HepG2 (cell line): Measurements from ENCODE around the gene SLC41A3. TPM values are rescaled to one million over a fixed set of nuclear protein-coding genes. Genes with fewer than 3 reads are reported as not detected.

Source experiments
- AHR ChIP-seq: IDR thresholded peaks from 2 replicates; pipeline ENCODE4 v1.6.1; 2018; ENCODE audit warnings: missing genetic modification reagents, missing compliant biosample characterization
- CC2D1A ChIP-seq: sonication (generic); formaldehyde crosslinking; IDR thresholded peaks from 2 replicates; pipeline ENCODE4 v1.8.1; 2023; ENCODE audit warnings: mild to moderate bottlenecking, missing genetic modification reagents
- CSRNP1 ChIP-seq: sonication (generic); formaldehyde crosslinking; IDR thresholded peaks from 2 replicates; pipeline ENCODE4 v1.8.1; 2023; ENCODE audit warnings: mild to moderate bottlenecking, missing genetic modification reagents
- DMAP1 ChIP-seq: IDR thresholded peaks from 2 replicates; pipeline ENCODE4 v1.6.1; 2016
- DRAP1 ChIP-seq: IDR thresholded peaks from 2 replicates; pipeline ENCODE4 v1.6.1; 2016; ENCODE audit warnings: missing genetic modification reagents, missing compliant biosample characterization
- FOSL1 ChIP-seq: sonication (generic); formaldehyde crosslinking; IDR thresholded peaks from 2 replicates; pipeline ENCODE4 v1.9.0; 2021; ENCODE audit warnings: missing genetic modification reagents, borderline replicate concordance
- HDAC2 ChIP-seq: sonication (generic); formaldehyde crosslinking; IDR thresholded peaks from 2 replicates; pipeline ENCODE4 v1.4.0; 2020; ENCODE audit warnings: missing genetic modification reagents
- HNRNPL ChIP-seq: fragments of 200-400 bp; formaldehyde crosslinking; IDR thresholded peaks from 2 replicates; pipeline ENCODE4 v1.6.1; 2017; ENCODE audit warnings: mild to moderate bottlenecking, low read depth, low read length
- KAT8 ChIP-seq: IDR thresholded peaks from 2 replicates; pipeline ENCODE4 v1.6.1; 2016; ENCODE audit warnings: missing genetic modification reagents, missing compliant biosample characterization
- MXD1 ChIP-seq: sonication (generic); formaldehyde crosslinking; IDR thresholded peaks from 2 replicates; pipeline ENCODE4 v1.4.0; 2020; ENCODE audit warnings: mild to moderate bottlenecking, missing genetic modification reagents
- NRL ChIP-seq: sonication (generic); formaldehyde crosslinking; IDR thresholded peaks from 2 replicates; pipeline ENCODE4 v1.5.0; 2020; ENCODE audit warnings: missing genetic modification reagents, mild to moderate bottlenecking, moderate library complexity, borderline replicate concordance
- PAF1 ChIP-seq: IDR thresholded peaks from 2 replicates; pipeline ENCODE4 v1.6.1; 2016; ENCODE audit warnings: missing genetic modification reagents, missing compliant biosample characterization
- POLR2G ChIP-seq: fragments of 200-400 bp; formaldehyde crosslinking; IDR thresholded peaks from 2 replicates; pipeline ENCODE4 v1.6.1; 2018; ENCODE audit warnings: mild to moderate bottlenecking, low read depth, low read length, moderate library complexity
- RFXAP ChIP-seq: sonication (generic); formaldehyde crosslinking; IDR thresholded peaks from 2 replicates; pipeline ENCODE4 v1.4.0; 2020; ENCODE audit warnings: missing genetic modification reagents, borderline replicate concordance
- RXRB ChIP-seq: IDR thresholded peaks from 2 replicates; pipeline ENCODE4 v1.6.1; 2016; ENCODE audit warnings: borderline replicate concordance, missing genetic modification reagents, missing compliant biosample characterization
- SALL1 ChIP-seq: sonication (generic); formaldehyde crosslinking; IDR thresholded peaks from 2 replicates; pipeline ENCODE4 v1.8.0; 2022; ENCODE audit warnings: mild to moderate bottlenecking, missing genetic modification reagents
- TFAP4 ChIP-seq: sonication (generic); IDR thresholded peaks from 2 replicates; pipeline ENCODE4 v1.6.1; 2016; ENCODE audit warnings: low read depth, borderline replicate concordance
- ZBTB7B ChIP-seq: sonication (generic); formaldehyde crosslinking; IDR thresholded peaks from 2 replicates; pipeline ENCODE4 v1.4.0; 2020; ENCODE audit warnings: missing genetic modification reagents
- ZFX ChIP-seq: sonication (generic); formaldehyde crosslinking; IDR thresholded peaks from 2 replicates; pipeline ENCODE4 v1.4.0; 2020; ENCODE audit warnings: mild to moderate bottlenecking, low read depth, missing genetic modification reagents, moderate library complexity
- ZNF609 ChIP-seq: sonication (generic); formaldehyde crosslinking; IDR thresholded peaks from 2 replicates; pipeline ENCODE4 v1.4.0; 2020; ENCODE audit warnings: mild to moderate bottlenecking, missing genetic modification reagents, borderline replicate concordance
- ZNF614 ChIP-seq: IDR thresholded peaks from 2 replicates; pipeline ENCODE4 v1.6.1; 2018; ENCODE audit warnings: missing biosample characterization, missing genetic modification reagents, inconsistent platforms, borderline replicate concordance
- polyA plus RNA-seq, 8 experiments: library from polyadenylated mRNA; depleted of rRNA in 3 of 8; stranded (reverse) in 7 of 8; unstranded in 1 of 8; fragments of >200 nt; fragmentation: Illumina TruSeq in 4 of 8; extraction: Trizol in 4 of 8; gene quantifications; 2 replicates each; pipeline versions ENCODE4 v1.2.1 to v1.2.3, GENCODE V29; 2011 to 2016; ENCODE audit warnings: low read depth in 4 of 8, missing spikeins in 1 of 8, mixed read lengths in 1 of 8; ENCODE audit not compliant: insufficient read depth in 1 of 8
- total RNA-seq, 5 experiments: library from RNA; depleted of rRNA; stranded (reverse); fragments of >200 nt; fragmentation: Illumina TruSeq; extraction: Trizol; gene quantifications; 2 replicates each; pipeline ENCODE4 v1.2.3, GENCODE V29; 2016; ENCODE audit warnings: low read depth in 1 of 5

SLC41A3 gene
- total and polyA plus RNA-seq, 2 of the 13 experiments (the other 11 are each of a cell fraction or from before 2014, with no cell fraction given) = 26.0 to 71.1 TPM

GRCh38 chr3:126056681-126057500 is 27.0 kb downstream of the SLC41A3 start (continued):
- 0 out of 2 replicates have a peak, but pooled peaks have one; percentile 30 for TF ChIP-seq ZNF609 (CRISPR knock-in tag)
- peak; percentile 64; the same call in 1 of the 2 replicates for TF ChIP-seq CSRNP1
- 0 out of 2 replicates have a peak, but pooled peaks have one; percentile 64 for TF ChIP-seq MXD1 (CRISPR knock-in tag)
- no peak; the same call in 1 of the 2 replicates for TF ChIP-seq ZBTB7B (CRISPR knock-in tag)
- TF ChIP-seq POLR2G = peak; percentile 30; the same call in 1 of the 2 replicates
- TF ChIP-seq ZNF614 (CRISPR knock-in tag) = 0 out of 2 replicates have a peak, but pooled peaks have one; percentile 31
- TF ChIP-seq DMAP1 (CRISPR knock-in tag) = no peak
- TF ChIP-seq RFXAP = peak; percentile 62; the same call in 1 of the 2 replicates
- TF ChIP-seq CC2D1A = peak; percentile 76; the same call in 1 of the 2 replicates
- TF ChIP-seq NRL = 0 out of 2 replicates have a peak, but pooled peaks have one; percentile 18
- no peak for TF ChIP-seq PAF1 (CRISPR knock-in tag)
- TF ChIP-seq DRAP1 = peak; percentile 56; the same call in 1 of the 2 replicates
- peak; percentile 72 for TF ChIP-seq KAT8 (CRISPR knock-in tag)
- peak; percentile 42; the same call in 1 of the 2 replicates for TF ChIP-seq HDAC2 (CRISPR knock-in tag)
- peak; percentile 98 for TF ChIP-seq HNRNPL
- peak; percentile 58; the same call in 1 of the 2 replicates for TF ChIP-seq TFAP4
- peak; percentile 68 for TF ChIP-seq ZFX (CRISPR knock-in tag)
- peak; percentile 65; the same call in 1 of the 2 replicates for TF ChIP-seq SALL1 (CRISPR knock-in tag)
- peak; percentile 81 for TF ChIP-seq RXRB
- TF ChIP-seq FOSL1 (CRISPR knock-in tag) = peak; percentile 85
- no peak for TF ChIP-seq AHR (CRISPR knock-in tag)
